GM12864 (cell line): ENCODE results near the gene AFG3L2.

Experiments used
- DNase-seq: peaks from one replicate; pipeline ENCODE4 v3.0.0-alpha.2; 2011; ENCODE audit warnings: low read depth
- H3K4me3 ChIP-seq: 2 replicates; pipeline ENCODE4 v1.5.1; 2011; ENCODE audit warnings: mild to moderate bottlenecking, low read depth, low read length, control low read depth
- TF ChIP-seq, protein P1 (sequence below): IDR thresholded peaks from 2 replicates; pipeline ENCODE4 v1.5.1; 2011; ENCODE audit warnings: low read depth, mild to moderate bottlenecking, moderate library complexity, low read length, control low read depth, inconsistent platforms; ENCODE audit errors: missing control alignments

The AFG3L2 gene

GRCh38 chr18:12293831-12294230, 83.2 kb downstream of the AFG3L2 start:
- TF ChIP-seq, protein P1, sequence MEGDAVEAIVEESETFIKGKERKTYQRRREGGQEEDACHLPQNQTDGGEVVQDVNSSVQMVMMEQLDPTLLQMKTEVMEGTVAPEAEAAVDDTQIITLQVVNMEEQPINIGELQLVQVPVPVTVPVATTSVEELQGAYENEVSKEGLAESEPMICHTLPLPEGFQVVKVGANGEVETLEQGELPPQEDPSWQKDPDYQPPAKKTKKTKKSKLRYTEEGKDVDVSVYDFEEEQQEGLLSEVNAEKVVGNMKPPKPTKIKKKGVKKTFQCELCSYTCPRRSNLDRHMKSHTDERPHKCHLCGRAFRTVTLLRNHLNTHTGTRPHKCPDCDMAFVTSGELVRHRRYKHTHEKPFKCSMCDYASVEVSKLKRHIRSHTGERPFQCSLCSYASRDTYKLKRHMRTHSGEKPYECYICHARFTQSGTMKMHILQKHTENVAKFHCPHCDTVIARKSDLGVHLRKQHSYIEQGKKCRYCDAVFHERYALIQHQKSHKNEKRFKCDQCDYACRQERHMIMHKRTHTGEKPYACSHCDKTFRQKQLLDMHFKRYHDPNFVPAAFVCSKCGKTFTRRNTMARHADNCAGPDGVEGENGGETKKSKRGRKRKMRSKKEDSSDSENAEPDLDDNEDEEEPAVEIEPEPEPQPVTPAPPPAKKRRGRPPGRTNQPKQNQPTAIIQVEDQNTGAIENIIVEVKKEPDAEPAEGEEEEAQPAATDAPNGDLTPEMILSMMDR, result no peak
- no peak for DNase-seq

GRCh38 chr18:12291690-12292089, 85.3 kb downstream of the AFG3L2 start:
- DNase-seq, result no peak
- TF ChIP-seq, protein P1, result no peak
- H3K4me3 ChIP-seq, result no peak overlapping the region

More at GRCh38 chr18:12293831-12294230, 83.2 kb downstream of the AFG3L2 start:
- H3K4me3 ChIP-seq, result no peak overlapping the region

GRCh38 chr18:12291161-12291560, 85.9 kb downstream of the AFG3L2 start:
- no peak for DNase-seq
- TF ChIP-seq, protein P1, result no peak
- no peak overlapping the region for H3K4me3 ChIP-seq

DNA sequence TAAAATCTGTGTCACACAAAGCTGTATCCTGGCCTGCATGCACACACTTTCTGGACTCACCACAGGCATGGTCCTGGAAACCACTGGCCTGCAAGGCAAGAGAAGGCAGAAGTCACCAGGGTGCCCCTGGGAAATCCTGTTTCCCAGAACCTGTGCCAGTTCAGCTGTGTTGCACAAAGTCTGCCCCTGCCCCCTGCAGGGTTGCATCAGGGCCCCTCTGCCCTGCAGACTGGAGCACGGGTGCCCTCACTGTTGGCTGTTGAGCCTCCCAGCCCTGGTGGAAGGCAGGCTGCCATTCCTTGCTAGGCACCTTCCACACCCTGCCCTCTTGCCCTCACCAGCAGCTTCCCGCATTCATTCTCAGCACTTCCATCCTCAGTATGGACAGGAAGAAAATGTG, 86.9 kb downstream of the AFG3L2 start:
- TF ChIP-seq, protein P1, result no peak
- H3K4me3 ChIP-seq, result no peak overlapping the region
- DNase-seq, result no peak

- DNase-seq, result no peak
- TF ChIP-seq, protein P1, result no peak
- H3K4me3 ChIP-seq, result no peak overlapping the region
Observed at GRCh38 chr18:12288403-12288755, 88.6 kb downstream of the AFG3L2 start.

GRCh38 chr18:12287684-12288402, 89.2 kb downstream of the AFG3L2 start:
- TF ChIP-seq, protein P1, result no peak
- DNase-seq, result no peak
- H3K4me3 ChIP-seq, result no peak overlapping the region

DNA sequence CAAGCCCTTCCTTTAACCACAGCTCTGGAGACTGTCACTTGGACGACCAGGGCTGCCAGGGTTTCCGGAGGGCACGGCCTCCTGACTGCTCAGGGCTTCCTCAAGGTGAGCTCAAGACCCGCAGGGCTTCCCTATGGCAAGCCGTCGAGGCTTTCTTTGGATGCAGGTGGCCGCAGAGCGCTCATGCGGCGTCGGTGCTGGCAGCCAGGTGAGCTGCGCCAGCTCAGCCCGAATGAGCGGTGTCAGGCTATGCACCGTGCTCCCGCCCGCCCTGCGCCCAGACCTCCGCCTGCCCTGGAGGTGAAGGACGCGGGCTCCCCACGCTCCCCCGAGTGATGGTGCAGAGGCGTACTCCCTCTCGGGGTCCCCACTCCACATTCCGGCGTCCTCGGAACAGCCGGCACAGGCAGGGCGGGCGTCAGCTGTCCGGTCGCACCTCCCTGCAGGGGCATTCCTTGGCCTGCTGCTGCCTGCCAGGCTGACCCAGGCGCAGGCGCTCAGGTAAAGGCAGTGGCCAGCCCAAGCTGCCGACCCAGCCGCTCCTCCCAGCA, 89.8 kb downstream of the AFG3L2 start:
- no peak for DNase-seq
- TF ChIP-seq, protein P1, result no peak
- H3K4me3 ChIP-seq, result no peak overlapping the region
